ENCODE data around the gene LARP4. TPM values are rescaled to one million over a fixed set of nuclear protein-coding genes. Genes with fewer than 3 reads are reported as not detected.

Gene LARP4
- total and polyA plus RNA-seq, 2 of the 4 experiments (the other 2 are of a cell fraction): 11.3 to 42.5 TPM

GRCh38 chr12:50415899-50416479 lies 15.3 kb downstream of the LARP4 start:
- Histone ChIP-seq H2AFZ (replicated peaks; ENCODE audit: low read length, poor library complexity) (no peak overlapping the region), H4K20me1 (ENCODE audit: insufficient read depth, low read length) (peaks cover 59% of the 10 kb centered on the region), H2BK15ac (ENCODE audit: low read depth, low read length) (no peak overlapping the region), H2AK5ac (ENCODE audit: low read depth, low read length) (no peak overlapping the region), H4K91ac (ENCODE audit: insufficient read depth, low read depth, low read length) (no peak overlapping the region), H3K4me3 (ENCODE audit: insufficient read depth, low read depth, low read length) (no peak overlapping the region), H3K4me2 (ENCODE audit: low read depth, low read length) (no peak overlapping the region), H3K4me1 (ENCODE audit: control insufficient read depth, insufficient read depth, low read length) (no peaks in the 10 kb centered on the region), H2BK5ac (ENCODE audit: low read depth, low read length, poor library complexity, severe bottlenecking) (no peak overlapping the region), H3K9me3 (ENCODE audit: control insufficient read depth, insufficient read depth, low read length) (no peaks in the 10 kb centered on the region), H3K79me1 (ENCODE audit: low read depth in 1 of 2, low read length in 2 of 2) (peaks cover 31 to 64% of the 10 kb centered on the region in 2 experiments), H4K5ac (ENCODE audit: low read depth, low read length) (no peak overlapping the region), H3K56ac (ENCODE audit: extremely low read depth, insufficient read depth, low read length) (no peak overlapping the region), H3K27ac (ENCODE audit: insufficient read depth, low read length) (no peak overlapping the region), H3K4ac (ENCODE audit: low read depth, low read length) (no peak overlapping the region), H3K18ac (ENCODE audit: low read depth, low read length) (no peak overlapping the region), H3K23ac (ENCODE audit: low read depth, low read length) (no peak overlapping the region), H3K27me3 (ENCODE audit: control insufficient read depth, insufficient read depth, low read length) (no peaks in the 10 kb centered on the region), H3K9ac (ENCODE audit: low read depth, low read length) (no peak overlapping the region), H2AK9ac (replicated peaks; ENCODE audit: low read depth, low read length, poor library complexity) (no peak overlapping the region), H4K8ac (ENCODE audit: low read depth in 2 of 2, low read length in 2 of 2) (no peak overlapping the region), H3K14ac (replicated peaks; ENCODE audit: low read depth, low read length) (no peak overlapping the region), H3K9me1 (ENCODE audit: insufficient read depth, low read length) (peaks cover 15% of the 10 kb centered on the region), H2BK120ac (ENCODE audit: low read depth, low read length) (no peak overlapping the region), H3K36me3 (ENCODE audit: control insufficient read depth, insufficient read depth, low read length) (peaks cover 12% of the 10 kb centered on the region; the same call in 1 of the 2 replicates), H2BK20ac (ENCODE audit: low read depth, low read length) (no peak overlapping the region)
- WGBS, 2 experiments (ENCODE audit: extremely low coverage in 2 of 2, insufficient read length in 1 of 2): no CpG with 5 or more reads among the region's 6 CpGs
- DNase-seq (no peak), ATAC-seq (ENCODE audit: low read depth) (no peak)
- in situ Hi-C loops (cut with MboI; ENCODE audit: low sequenced_read_pairs): no loop called here
- ChIA-PET POLR2A (ENCODE audit: unreplicated experiment) (no interaction called here), CTCF (interaction anchor here (1.1 kb wide), 1 partner anchor 14 kb away, joined by 4 read pairs; no protein-coding TSS in a partner anchor)
- dilution Hi-C loops (cut with HindIII; ENCODE audit: low sequenced_read_pairs, unreplicated experiment): no loop called here
- intact Hi-C loops (cut with micrococcal nuclease): no loop called here
- TF ChIP-seq MXI1 (IDR thresholded peaks at IDR 0.05; ENCODE audit: borderline replicate concordance, low read depth, low read length) (no peak), RCOR1 (IDR thresholded peaks at IDR 0.05; ENCODE audit: insufficient replicate concordance, low read length) (no peak), CEBPB (IDR thresholded peaks at IDR 0.05; ENCODE audit: low read depth, low read length) (no peak), RAD21 (IDR thresholded peaks at IDR 0.05; ENCODE audit: low read length) (no peak)
- BruUV-seq (replicated peaks): no TSS peak

All from IMR-90 (cell line).